GM18909 (cell line): ENCODE results near the gene TNFAIP8L2.
A peak's percentile ranks its signal among the peaks of the same experiment; 100 is the strongest.
"Not testable (repeated sequence)": the region's sequence is repeated elsewhere in the genome, so short reads cannot be mapped to it uniquely, and the experiment has no call there.

ENCODE experiments used
- ATAC-seq: cut with Tn5 transposase; IDR thresholded peaks from one replicate; pipeline ENCODE4 v1.9.1; 2021; ENCODE audit warnings: mild to moderate bottlenecking; ENCODE audit not compliant: unreplicated experiment, poor library complexity

Gene TNFAIP8L2

DNA sequence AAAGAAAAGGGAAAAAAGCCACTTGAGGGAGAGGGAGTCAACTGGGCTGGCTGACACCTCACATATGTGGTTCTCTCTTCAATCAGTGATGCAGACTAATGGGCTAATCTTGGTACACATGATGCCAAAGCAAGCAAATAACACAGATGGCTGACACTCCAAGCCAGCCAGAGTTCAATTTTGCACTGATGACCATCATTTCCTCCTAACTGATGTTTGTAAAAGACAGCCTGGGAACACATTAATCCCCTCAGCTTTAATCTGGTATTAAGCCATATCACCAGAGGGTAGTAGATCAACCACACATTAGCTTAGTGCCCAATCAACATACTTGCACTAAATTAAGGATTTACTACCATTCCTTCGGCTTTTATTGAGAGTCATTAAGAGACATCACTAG, 30.8 kb downstream of the TNFAIP8L2 start:
- no peak for ATAC-seq

DNA sequence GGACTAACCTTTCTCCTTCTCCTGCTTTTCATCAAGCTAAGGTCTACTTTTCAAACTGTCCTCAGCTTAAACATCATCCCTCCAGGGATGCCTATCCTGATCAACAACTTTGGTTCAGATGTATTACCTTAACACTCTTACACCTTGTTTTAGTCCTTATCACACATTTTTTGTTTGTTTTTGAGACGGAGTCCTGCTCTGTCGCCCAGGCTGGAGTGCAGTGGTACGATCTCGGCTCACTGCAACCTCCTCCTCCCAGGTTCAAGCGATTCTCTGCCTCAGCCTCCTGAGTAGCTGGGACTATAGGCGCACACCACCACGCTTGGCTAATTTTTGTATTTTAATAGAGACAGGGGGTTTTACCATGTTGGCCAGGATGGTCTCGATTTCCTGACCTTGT, 32.2 kb downstream of the TNFAIP8L2 start:
- ATAC-seq, result not testable (repeated sequence)

DNA sequence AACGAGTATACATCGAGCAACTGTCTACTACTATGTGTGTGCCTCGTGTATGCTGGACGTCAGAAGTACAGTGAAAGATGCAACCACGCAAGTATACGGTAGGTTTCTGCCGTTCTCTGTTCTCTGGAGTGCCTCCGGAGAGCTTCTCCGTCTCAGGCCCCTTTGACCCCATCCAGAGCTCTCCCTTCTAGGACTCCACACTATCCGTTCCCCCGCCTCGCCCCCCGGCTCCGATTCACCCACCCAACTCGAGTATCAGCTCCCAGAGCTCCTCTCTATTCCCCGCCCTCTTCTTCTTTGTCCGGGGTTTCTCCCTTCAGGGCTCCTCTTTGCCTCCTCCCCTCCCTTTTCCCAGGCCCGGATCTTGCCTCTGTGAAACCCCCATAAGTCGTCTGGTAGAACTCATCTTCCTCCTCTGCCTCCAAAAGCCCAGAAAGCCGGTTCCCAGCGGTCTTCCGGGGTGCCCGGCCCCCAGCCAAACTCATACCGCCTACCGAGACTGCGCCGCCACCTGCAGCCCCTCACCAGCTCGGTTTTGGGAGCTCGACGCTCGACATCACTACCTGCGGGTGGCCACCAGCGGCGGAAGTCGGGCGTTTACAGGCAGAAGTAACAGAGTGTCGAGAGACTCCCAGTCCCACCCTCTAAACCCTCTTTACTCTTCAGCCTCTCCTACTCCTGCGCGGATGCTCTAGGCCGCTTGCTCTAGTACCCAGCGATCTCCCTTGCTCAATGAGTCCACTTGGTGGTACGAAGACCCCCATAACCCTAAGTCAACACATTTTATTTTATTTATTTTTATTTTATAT, 33.4 kb downstream of the TNFAIP8L2 start, which contains the start of gene VPS72:
Gene VPS72, minus strand, starts transcription at position 561 of the 809 bp plus-strand sequence. Its CDS starts 76 bp downstream, at position 485.
- peak; percentile 86 for ATAC-seq

DNA sequence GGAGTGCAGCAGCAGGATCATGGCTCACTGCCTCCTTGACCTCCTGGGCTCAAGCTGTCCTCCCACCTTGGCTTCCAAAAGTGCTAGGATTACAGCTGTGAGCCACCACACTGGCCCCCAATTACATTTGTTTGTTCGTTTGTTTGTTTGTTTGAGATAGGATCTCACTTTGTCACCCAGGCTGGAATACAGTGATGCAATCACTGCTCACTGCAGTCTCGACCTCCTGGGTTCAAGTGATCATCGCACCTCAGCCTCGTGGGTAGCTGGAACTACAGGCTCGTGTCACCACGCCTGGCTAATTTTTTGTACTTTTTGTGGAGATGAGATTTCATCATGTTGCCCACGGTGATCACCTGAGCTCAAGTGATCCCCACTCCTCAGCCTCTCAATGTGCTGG, 35.6 kb downstream of the TNFAIP8L2 start:
- ATAC-seq, result no peak

GRCh38 chr1:151193304-151193703, 36.9 kb downstream of the TNFAIP8L2 start:
- no peak for ATAC-seq

GRCh38 chr1:151193856-151194255, 37.4 kb downstream of the TNFAIP8L2 start:
- no peak for ATAC-seq

GRCh38 chr1:151194894-151195594, 38.6 kb downstream of the TNFAIP8L2 start:
- ATAC-seq, result not testable (repeated sequence)

DNA sequence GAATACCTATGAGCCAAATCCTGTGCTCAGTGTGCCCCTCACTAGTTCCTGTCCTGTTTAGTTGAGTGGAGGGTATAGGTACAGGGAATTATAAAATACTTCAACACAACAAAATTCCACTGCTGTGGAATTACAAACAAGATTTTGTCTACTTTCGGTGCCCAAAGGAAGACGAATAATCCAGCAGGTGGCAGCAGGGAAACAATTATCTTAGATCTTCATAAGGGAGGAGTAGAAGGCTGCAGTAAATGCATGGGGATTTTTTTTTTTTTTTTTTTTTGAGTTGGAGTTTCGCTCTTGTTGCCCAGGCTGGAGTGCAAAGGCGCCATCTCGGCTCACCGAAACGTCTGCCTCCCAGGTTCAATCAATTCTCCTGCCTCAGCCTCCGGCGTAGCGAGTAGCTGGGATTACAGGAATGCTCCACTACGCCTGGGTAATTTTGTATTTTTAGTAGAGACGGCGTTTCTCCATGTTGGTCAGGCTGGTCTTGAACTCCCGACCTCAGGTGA, 39.9 kb downstream of the TNFAIP8L2 start:
- no peak for ATAC-seq

DNA sequence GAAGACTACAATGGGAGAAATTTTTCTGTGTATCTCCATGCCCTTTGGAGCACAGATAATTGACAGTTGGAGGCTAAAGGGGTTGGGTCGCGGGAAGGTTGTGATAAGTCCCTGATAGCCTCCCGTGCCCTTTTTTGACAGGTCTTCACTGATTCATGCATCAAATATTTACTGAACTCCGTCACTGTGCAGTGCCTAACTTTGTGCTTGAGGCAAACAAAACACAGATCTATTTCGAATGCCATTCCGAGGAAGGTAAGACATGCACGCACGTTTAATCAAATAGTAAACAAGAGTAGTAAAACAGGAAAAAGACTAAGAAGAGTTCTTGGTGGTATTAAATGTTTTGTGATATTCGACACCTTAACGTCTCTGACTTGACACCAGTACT, 41.4 kb downstream of the TNFAIP8L2 start:
- ATAC-seq, result no peak

DNA sequence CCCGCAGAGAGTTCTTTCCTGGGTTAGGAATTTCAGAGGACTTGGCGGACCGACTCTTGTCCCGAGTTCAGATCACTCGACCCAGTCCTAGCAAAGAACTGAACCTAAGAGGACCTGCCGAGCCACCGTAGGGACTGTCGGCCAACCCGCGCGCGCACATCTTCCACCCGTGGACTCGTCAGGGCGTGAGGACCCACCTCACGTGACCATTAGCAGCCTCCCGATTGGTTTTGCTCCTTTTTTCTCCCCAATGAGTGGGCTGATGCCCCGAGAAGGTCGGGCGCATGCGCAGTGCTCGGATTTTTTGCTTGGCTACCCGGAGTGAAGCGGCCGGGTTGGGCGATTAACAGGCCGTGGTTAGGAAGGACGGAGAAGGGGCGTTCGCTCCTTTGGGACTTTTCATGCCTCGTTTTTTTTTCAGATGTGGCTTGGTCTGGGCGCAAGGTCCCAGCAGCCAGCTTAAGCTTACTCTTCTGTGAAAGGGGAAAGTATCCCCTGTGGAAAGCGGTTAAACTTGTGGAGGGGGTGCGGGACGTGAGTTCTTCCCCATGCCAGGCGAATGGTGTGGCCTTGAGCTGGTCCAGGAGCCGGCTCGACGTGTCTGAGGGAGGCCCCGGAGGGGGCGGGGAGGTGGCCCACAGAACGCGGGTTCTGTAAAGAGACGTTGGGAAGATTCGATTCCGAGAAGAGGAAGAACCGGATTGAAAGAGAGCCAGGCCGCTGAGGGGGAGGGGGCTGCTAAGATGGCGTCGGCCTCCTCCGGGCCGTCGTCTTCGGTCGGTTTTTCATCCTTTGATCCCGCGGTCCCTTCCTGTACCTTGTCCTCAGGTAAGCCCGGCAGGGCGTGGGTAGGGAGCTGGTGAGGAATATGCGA, 42.0 kb downstream of the TNFAIP8L2 start, which contains the start of gene PIP5K1A:
Gene PIP5K1A, plus strand, starts transcription at position 299 of the 874 bp plus-strand sequence. Its CDS starts 445 bp downstream, at position 744.
- peak; percentile 84 for ATAC-seq

DNA sequence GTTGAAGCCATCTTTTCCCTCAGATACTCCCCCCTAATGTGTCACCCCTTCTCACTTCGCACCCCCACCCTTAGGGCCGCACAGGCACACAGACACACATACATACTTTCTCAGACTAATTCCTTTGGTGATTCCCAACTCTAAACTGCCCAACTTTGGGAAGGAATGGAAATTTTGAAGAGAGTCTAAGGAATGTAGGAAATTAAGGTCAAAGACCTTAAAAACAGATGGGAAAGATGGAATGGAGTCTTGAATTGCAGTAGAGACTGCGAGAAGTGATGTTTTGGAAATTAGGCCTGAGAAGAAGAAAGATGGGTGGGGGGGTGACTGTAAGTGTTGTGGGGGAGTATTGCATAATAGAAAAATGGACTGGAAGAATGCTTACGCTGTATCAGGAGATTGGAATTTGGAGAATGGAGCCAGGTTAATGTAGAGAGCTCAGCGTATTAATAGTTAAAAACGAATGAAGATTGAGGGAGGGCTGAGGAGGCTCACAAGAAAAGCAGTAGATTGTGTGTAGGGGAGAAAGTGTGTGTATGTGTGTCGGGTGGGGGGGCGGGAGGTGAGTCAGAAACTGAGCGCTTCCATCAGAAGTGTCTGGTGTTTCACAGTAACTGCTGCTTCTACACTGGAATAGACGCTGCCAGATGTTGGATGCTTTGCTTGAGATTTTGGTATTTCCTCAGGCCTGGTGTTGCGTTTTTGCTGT, 43.6 kb downstream of the TNFAIP8L2 start:
- ATAC-seq, result no peak

DNA sequence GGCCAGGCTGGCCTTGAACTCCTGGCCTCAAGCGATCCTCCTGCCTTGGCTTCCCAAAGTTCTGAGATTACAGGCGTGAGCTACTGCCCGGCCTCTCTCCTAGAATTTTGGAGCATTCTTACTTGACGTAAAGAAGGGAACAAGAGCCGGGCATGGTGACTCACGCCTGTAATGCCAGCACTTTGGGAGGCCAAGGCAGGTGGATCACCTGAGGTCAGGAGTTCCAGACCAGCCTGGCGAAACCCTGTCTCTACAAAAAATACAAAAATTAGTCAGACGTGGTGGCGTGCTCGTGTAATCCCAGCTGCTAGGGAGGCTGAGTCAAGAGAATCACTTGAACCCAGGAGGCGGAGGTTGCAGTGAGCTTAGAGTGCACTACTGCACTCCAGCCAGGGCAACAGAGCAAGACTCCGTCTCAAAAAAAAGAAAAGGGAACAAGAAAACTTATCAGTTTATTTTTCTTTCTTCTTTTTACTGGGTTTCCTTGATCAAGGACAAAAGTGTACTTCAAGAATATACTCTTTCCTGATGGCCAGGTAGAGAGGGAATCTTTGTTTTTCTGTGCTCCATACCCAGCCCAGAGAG, 49.0 kb downstream of the TNFAIP8L2 start:
- ATAC-seq, result not testable (repeated sequence)
